Mucosa of descending colon (tissue), 3 donors: ENCODE results near the gene BDKRB2. TPM values are rescaled to one million over a fixed set of nuclear protein-coding genes. Genes with fewer than 3 reads are reported as not detected.

Experiments used
- ATAC-seq: fragments of 200-7000 bp; cut with Tn5 transposase; one replicate; pipeline ENCODE4 v1.9.1; 2020; ENCODE audit warnings: mild to moderate bottlenecking, moderate library complexity
- DNase-seq, 3 donors: peaks; one replicate each; pipeline ENCODE4 v3.0.0-alpha.2; 2020
- H3K36me3 ChIP-seq: fragments of 200-600 bp; one replicate; pipeline ENCODE4 v1.8.0; 2021; ENCODE audit warnings: low read depth, mild to moderate bottlenecking
- H3K4me1 ChIP-seq: fragments of 200-600 bp; one replicate; pipeline ENCODE4 v1.8.0; 2021; ENCODE audit warnings: low read depth, mild to moderate bottlenecking
- H3K4me3 ChIP-seq: fragments of 200-600 bp; one replicate; pipeline ENCODE4 v1.8.0; 2021; ENCODE audit warnings: mild to moderate bottlenecking
- H3K9me3 ChIP-seq: fragments of 200-600 bp; one replicate; pipeline ENCODE4 v1.8.0; 2021; ENCODE audit warnings: mild to moderate bottlenecking
- CTCF ChIP-seq: fragments of 200-600 bp; IDR thresholded peaks from one replicate; pipeline ENCODE4 v1.8.0; 2022; ENCODE audit warnings: antibody characterized with exemption, mild to moderate bottlenecking
- intact Hi-C, 2 donors: fragments of 100-400 bp; cut with DNase I in 1 of 2; cut with micrococcal nuclease in 1 of 2; formaldehyde crosslinking; loops; one replicate each; pipeline versions ENCODE4 v1.11.0 to v1.11.1; 2022; cut with DNase I, micrococcal nuclease
- total RNA-seq, 3 donors: library from RNA; stranded (reverse); fragmentation: NEBNext Ultra II Directional in 2 of 3; extraction: Animal tissue kit (Norgen Biotek cat#: 25700) in 2 of 3; gene quantifications; one replicate each; pipeline versions ENCODE4 v1.2.1 to v1.2.4, GENCODE V29; 2021 to 2023
- donor health status: DM: no; HTN: no; CAD: no; lungs with moderate emphysema.
- donor health status: DM: no; HTN: no; CAD: no.
- donor health status: DM: no; HTN: yes; CAD: no.

The BDKRB2 gene
- total RNA-seq, 3 donors from 2014 or later, result 18.7 to 38.6 (median 25.4) TPM

GRCh38 chr14:96164861-96165490, 39.7 kb upstream of the BDKRB2 start:
- H3K4me3 ChIP-seq, result no peak overlapping the region
- no peaks in the 10 kb centered on the region for H3K36me3 ChIP-seq
- intact Hi-C loops, result loop anchor here in 1 of 2 donors (10.0 kb wide), 1 partner anchor 60 kb away; no protein-coding TSS in a partner anchor
- no peaks in the 10 kb centered on the region for H3K9me3 ChIP-seq
- no peak for TF ChIP-seq CTCF
- DNase-seq (no peak), ATAC-seq (no peak)
- H3K4me1 ChIP-seq, result peaks cover 23% of the 10 kb centered on the region

- intact Hi-C loops, result loop anchor here in 1 of 2 donors (10.0 kb wide), 1 partner anchor 61 kb away; no protein-coding TSS in a partner anchor
These were observed 38.9 kb upstream of the BDKRB2 start for GRCh38 chr14:96165493-96166436.

GRCh38 chr14:96166461-96167223, 38.0 kb upstream of the BDKRB2 start:
- TF ChIP-seq CTCF, result no peak
- Histone ChIP-seq H3K4me3 (no peak overlapping the region), H3K9me3 (no peaks in the 10 kb centered on the region), H3K36me3 (no peaks in the 10 kb centered on the region), H3K4me1 (peaks cover 15% of the 10 kb centered on the region)
- no peak for DNase-seq
- peak; percentile 40 for ATAC-seq
- intact Hi-C loops, result loop anchor here in 1 of 2 donors (10.0 kb wide), 1 partner anchor 62 kb away; no protein-coding TSS in a partner anchor

More at GRCh38 chr14:96165493-96166436, 38.9 kb upstream of the BDKRB2 start:
- Histone ChIP-seq H3K36me3 (no peaks in the 10 kb centered on the region), H3K4me1 (peaks cover 18% of the 10 kb centered on the region), H3K4me3 (no peak overlapping the region), H3K9me3 (no peaks in the 10 kb centered on the region)
- TF ChIP-seq CTCF, result no peak
- DNase-seq (peak in 1 of 3 donors; percentile 33), ATAC-seq (peak; percentile 69)

- Histone ChIP-seq H3K4me3 (no peak overlapping the region), H3K9me3 (no peaks in the 10 kb centered on the region), H3K4me1 (peaks cover 15% of the 10 kb centered on the region), H3K36me3 (no peaks in the 10 kb centered on the region)
- DNase-seq (peak in 1 of 3 donors; percentile 46), ATAC-seq (peak; percentile 89)
- no peak for TF ChIP-seq CTCF
- intact Hi-C loops, result loop anchor here in 1 of 2 donors (10.0 kb wide), 1 partner anchor 63 kb away; no protein-coding TSS in a partner anchor
These were observed 37.2 kb upstream of the BDKRB2 start for GRCh38 chr14:96167224-96168148.
